ENCODE results near the gene CCND3. TPM values are rescaled to one million over a fixed set of nuclear protein-coding genes. Genes with fewer than 3 reads are reported as not detected.

The CCND3 gene
- total and polyA plus RNA-seq, 2 of the 13 experiments (the other 11 are each of a cell fraction or from before 2014, with no cell fraction given): 4.3 to 7.2 TPM

DNA sequence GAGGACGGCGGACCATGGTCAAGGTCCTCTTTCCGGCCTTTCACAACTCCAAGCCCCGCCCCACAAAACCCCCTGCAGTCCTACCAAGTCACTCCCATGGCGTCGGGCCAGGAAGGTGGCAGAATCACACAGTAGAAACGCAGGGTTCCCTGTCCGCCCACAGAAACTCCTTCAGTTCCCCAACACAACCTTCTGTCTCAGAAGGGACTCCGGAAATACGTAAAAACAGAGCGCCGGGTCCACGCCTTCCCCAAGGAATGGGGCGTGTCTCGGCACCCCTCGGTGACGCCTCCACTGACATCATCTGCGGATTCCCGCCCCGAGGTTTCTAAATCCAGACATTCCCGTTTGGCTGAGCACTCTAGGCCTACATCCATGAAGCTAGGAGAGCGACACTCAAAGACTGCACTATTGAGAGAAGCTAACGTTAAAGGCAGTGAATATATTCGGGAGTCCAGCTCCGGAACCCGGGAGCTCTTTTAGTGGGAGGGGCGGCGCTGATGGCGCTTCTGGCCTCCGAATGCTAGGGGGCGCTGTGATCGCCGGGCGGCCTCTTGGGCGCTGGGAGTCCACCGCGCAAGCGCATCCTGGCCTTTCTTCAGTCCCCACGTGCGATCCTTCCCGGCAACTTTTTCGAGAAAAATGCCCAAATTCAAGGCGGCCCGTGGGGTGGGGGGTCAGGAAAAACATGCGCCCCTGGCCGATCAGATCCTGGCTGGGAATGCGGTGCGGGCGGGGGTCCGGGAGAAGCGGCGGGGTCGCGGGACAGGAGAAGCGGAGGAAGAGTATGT is 20.5 kb downstream of the CCND3 start, which contains the start of the genes BYSL and MED20 (continued):
- TF ChIP-seq GABPA (IDR thresholded peaks at IDR 0.05; ENCODE audit: low read depth, low read length) (peak; percentile 75), GABPA (CRISPR knock-in tag; IDR thresholded peaks at IDR 0.05; ENCODE audit: low read depth) (peak; percentile 99), ZMYM3 (CRISPR knock-in tag; IDR thresholded peaks at IDR 0.05) (no peak), MAFG (CRISPR knock-in tag; IDR thresholded peaks at IDR 0.05) (no peak), SOX6 (IDR thresholded peaks at IDR 0.05) (no peak), SOX6 (CRISPR knock-in tag; IDR thresholded peaks at IDR 0.05) (peak; percentile 74), RFXAP (CRISPR knock-in tag; IDR thresholded peaks at IDR 0.05; ENCODE audit: borderline replicate concordance) (peak; percentile 91), ZFAT (CRISPR knock-in tag; conservative IDR thresholded peaks at IDR 0.05) (no peak), NFIB (CRISPR knock-in tag; IDR thresholded peaks at IDR 0.05; ENCODE audit: borderline replicate concordance) (no peak), SRF (IDR thresholded peaks at IDR 0.05; ENCODE audit: low read depth, low read length) (peak; percentile 68; the same call in 1 of the 2 replicates)
- TF ChIP-seq, protein P1, sequence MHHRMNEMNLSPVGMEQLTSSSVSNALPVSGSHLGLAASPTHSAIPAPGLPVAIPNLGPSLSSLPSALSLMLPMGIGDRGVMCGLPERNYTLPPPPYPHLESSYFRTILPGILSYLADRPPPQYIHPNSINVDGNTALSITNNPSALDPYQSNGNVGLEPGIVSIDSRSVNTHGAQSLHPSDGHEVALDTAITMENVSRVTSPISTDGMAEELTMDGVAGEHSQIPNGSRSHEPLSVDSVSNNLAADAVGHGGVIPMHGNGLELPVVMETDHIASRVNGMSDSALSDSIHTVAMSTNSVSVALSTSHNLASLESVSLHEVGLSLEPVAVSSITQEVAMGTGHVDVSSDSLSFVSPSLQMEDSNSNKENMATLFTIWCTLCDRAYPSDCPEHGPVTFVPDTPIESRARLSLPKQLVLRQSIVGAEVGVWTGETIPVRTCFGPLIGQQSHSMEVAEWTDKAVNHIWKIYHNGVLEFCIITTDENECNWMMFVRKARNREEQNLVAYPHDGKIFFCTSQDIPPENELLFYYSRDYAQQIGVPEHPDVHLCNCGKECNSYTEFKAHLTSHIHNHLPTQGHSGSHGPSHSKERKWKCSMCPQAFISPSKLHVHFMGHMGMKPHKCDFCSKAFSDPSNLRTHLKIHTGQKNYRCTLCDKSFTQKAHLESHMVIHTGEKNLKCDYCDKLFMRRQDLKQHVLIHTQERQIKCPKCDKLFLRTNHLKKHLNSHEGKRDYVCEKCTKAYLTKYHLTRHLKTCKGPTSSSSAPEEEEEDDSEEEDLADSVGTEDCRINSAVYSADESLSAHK (CRISPR knock-in tag; IDR thresholded peaks at IDR 0.05; ENCODE audit: borderline replicate concordance): no peak
- TF ChIP-seq, protein P2, sequence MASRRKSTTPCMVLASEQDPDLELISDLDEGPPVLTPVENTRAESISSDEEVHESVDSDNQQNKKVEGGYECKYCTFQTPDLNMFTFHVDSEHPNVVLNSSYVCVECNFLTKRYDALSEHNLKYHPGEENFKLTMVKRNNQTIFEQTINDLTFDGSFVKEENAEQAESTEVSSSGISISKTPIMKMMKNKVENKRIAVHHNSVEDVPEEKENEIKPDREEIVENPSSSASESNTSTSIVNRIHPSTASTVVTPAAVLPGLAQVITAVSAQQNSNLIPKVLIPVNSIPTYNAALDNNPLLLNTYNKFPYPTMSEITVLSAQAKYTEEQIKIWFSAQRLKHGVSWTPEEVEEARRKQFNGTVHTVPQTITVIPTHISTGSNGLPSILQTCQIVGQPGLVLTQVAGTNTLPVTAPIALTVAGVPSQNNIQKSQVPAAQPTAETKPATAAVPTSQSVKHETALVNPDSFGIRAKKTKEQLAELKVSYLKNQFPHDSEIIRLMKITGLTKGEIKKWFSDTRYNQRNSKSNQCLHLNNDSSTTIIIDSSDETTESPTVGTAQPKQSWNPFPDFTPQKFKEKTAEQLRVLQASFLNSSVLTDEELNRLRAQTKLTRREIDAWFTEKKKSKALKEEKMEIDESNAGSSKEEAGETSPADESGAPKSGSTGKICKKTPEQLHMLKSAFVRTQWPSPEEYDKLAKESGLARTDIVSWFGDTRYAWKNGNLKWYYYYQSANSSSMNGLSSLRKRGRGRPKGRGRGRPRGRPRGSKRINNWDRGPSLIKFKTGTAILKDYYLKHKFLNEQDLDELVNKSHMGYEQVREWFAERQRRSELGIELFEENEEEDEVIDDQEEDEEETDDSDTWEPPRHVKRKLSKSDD (CRISPR knock-in tag; IDR thresholded peaks at IDR 0.05; ENCODE audit: low read depth): no peak; the same call in none of the 2 replicates
- TF ChIP-seq, protein P3, sequence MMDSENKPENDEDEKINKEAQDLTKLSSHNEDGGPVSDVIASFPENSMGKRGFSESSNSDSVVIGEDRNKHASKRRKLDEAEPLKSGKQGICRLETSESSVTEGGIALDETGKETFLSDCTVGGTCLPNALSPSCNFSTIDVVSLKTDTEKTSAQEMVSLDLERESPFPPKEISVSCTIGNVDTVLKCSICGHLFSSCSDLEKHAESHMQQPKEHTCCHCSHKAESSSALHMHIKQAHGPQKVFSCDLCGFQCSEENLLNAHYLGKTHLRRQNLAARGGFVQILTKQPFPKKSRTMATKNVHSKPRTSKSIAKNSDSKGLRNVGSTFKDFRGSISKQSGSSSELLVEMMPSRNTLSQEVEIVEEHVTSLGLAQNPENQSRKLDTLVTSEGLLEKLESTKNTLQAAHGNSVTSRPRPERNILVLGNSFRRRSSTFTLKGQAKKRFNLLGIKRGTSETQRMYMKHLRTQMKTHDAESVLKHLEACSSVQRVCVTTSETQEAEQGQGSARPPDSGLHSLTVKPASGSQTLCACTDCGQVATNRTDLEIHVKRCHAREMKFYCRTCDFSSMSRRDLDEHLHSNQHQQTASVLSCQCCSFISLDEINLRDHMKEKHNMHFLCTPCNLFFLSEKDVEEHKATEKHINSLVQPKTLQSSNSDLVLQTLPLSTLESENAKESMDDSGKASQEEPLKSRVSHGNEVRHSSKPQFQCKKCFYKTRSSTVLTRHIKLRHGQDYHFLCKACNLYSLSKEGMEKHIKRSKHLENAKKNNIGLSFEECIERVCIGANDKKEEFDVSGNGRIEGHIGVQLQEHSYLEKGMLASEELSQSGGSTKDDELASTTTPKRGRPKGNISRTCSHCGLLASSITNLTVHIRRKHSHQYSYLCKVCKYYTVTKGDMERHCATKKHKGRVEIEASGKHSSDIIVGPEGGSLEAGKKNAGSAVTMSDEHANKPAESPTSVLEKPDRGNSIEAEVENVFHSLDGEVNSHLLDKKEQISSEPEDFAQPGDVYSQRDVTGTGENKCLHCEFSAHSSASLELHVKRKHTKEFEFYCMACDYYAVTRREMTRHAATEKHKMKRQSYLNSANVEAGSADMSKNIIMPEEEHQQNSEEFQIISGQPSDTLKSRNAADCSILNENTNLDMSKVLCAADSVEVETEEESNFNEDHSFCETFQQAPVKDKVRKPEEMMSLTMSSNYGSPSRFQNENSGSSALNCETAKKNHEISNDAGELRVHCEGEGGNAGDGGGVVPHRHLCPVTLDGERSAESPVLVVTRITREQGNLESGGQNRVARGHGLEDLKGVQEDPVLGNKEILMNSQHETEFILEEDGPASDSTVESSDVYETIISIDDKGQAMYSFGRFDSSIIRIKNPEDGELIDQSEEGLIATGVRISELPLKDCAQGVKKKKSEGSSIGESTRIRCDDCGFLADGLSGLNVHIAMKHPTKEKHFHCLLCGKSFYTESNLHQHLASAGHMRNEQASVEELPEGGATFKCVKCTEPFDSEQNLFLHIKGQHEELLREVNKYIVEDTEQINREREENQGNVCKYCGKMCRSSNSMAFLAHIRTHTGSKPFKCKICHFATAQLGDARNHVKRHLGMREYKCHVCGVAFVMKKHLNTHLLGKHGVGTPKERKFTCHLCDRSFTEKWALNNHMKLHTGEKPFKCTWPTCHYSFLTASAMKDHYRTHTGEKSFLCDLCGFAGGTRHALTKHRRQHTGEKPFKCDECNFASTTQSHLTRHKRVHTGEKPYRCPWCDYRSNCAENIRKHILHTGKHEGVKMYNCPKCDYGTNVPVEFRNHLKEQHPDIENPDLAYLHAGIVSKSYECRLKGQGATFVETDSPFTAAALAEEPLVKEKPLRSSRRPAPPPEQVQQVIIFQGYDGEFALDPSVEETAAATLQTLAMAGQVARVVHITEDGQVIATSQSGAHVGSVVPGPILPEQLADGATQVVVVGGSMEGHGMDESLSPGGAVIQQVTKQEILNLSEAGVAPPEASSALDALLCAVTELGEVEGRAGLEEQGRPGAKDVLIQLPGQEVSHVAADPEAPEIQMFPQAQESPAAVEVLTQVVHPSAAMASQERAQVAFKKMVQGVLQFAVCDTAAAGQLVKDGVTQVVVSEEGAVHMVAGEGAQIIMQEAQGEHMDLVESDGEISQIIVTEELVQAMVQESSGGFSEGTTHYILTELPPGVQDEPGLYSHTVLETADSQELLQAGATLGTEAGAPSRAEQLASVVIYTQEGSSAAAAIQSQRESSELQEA (CRISPR knock-in tag; IDR thresholded peaks at IDR 0.05; ENCODE audit: not compliant biosample characterization): no peak
- TF ChIP-seq, protein P4, sequence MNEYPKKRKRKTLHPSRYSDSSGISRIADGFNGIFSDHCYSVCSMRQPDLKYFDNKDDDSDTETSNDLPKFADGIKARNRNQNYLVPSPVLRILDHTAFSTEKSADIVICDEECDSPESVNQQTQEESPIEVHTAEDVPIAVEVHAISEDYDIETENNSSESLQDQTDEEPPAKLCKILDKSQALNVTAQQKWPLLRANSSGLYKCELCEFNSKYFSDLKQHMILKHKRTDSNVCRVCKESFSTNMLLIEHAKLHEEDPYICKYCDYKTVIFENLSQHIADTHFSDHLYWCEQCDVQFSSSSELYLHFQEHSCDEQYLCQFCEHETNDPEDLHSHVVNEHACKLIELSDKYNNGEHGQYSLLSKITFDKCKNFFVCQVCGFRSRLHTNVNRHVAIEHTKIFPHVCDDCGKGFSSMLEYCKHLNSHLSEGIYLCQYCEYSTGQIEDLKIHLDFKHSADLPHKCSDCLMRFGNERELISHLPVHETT (CRISPR knock-in tag; conservative IDR thresholded peaks at IDR 0.05): peak; percentile 41; the same call in 1 of the 2 replicates
